ENCODE data around the gene BABAM2.

Gene BABAM2

GRCh38 chr2:27984153-27984552 lies 93.6 kb downstream of the BABAM2 start:
- TF ChIP-seq Cebpa-rat (IDR thresholded peaks at IDR 0.05) = no peak
- no peak overlapping the region for H3K27ac ChIP-seq

DNA sequence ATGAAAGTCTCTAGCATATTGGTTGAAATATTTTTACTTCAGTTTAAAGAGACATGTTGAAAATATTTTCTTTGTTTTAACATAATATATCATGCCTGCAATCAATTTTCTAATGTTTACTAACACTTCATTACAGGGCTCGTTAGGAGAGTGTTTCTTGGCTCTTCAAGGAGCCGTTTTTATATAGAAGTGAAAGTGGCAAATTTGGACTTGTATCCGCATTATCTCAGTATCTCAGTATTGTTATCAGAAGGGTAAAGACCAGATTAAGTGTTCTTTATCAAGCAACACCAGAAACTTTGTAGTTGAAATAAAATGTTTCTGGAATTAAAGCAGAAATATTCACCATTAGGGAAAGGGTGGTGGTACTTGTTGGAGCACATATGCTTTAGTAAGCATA lies 97.8 kb downstream of the BABAM2 start:
- no peaks in the 10 kb centered on the region for H3K4me1 ChIP-seq

More at GRCh38 chr2:27984153-27984552, 93.6 kb downstream of the BABAM2 start:
- Histone ChIP-seq H3K27me3 (no peaks in the 10 kb centered on the region), H3K9me3 (peaks cover 9% of the 10 kb centered on the region; the same call in 1 of the 2 replicates), H3K4me2 (no peak overlapping the region), H4K20me1 (no peaks in the 10 kb centered on the region; the same call in 1 of the 2 replicates), H3K36me3 (peaks cover 2% of the 10 kb centered on the region), H3K4me3 (no peak overlapping the region), H3K4me1 (0 out of 2 replicates have a peak, but pooled peaks cover 5% of the 10 kb centered on the region), H3K9ac (no peak overlapping the region)

GRCh38 chr2:27988718-27989117 lies 98.2 kb downstream of the BABAM2 start:
- H3K9me3 ChIP-seq = no peaks in the 10 kb centered on the region
- no peak overlapping the region for H3K27ac ChIP-seq
- H3K9ac ChIP-seq = no peak overlapping the region
- peaks cover 6% of the 10 kb centered on the region for H3K36me3 ChIP-seq
- no peaks in the 10 kb centered on the region for H3K4me1 ChIP-seq
- no peaks in the 10 kb centered on the region for H4K20me1 ChIP-seq
- no peak overlapping the region for H3K4me2 ChIP-seq
- TF ChIP-seq Cebpa-rat (IDR thresholded peaks at IDR 0.05) = no peak
- H3K4me3 ChIP-seq = no peak overlapping the region
- H3K27me3 ChIP-seq = no peaks in the 10 kb centered on the region

More for the DNA sequence above, 97.8 kb downstream of the BABAM2 start:
- 0 out of 2 replicates have a peak, but pooled peaks cover 2% of the 10 kb centered on the region for H3K9me3 ChIP-seq
- no peak overlapping the region for H3K9ac ChIP-seq
- no peak overlapping the region for H3K27ac ChIP-seq
- no peaks in the 10 kb centered on the region for H3K27me3 ChIP-seq
- no peak overlapping the region for H3K4me2 ChIP-seq
- no peak overlapping the region for H3K4me3 ChIP-seq
- H4K20me1 ChIP-seq = no peaks in the 10 kb centered on the region
- peaks cover 6% of the 10 kb centered on the region for H3K36me3 ChIP-seq
- TF ChIP-seq Cebpa-rat (IDR thresholded peaks at IDR 0.05) = no peak

- Histone ChIP-seq H3K4me3 (no peak overlapping the region), H3K27ac (no peak overlapping the region), H3K4me1 (no peaks in the 10 kb centered on the region), H3K9ac (no peak overlapping the region), H4K20me1 (no peaks in the 10 kb centered on the region), H3K36me3 (peaks cover 8% of the 10 kb centered on the region), H3K4me2 (no peak overlapping the region), H3K27me3 (no peaks in the 10 kb centered on the region), H3K9me3 (no peaks in the 10 kb centered on the region)
- TF ChIP-seq Cebpa-rat (IDR thresholded peaks at IDR 0.05) = no peak
Observed at GRCh38 chr2:27989149-27989548, 98.6 kb downstream of the BABAM2 start.

- no peak overlapping the region for H3K4me2 ChIP-seq
- peaks cover 4% of the 10 kb centered on the region for H3K9me3 ChIP-seq
- H3K27ac ChIP-seq = no peak overlapping the region
- H3K36me3 ChIP-seq = peaks cover 18% of the 10 kb centered on the region
- H3K4me3 ChIP-seq = no peak overlapping the region
- no peaks in the 10 kb centered on the region for H3K4me1 ChIP-seq
- no peaks in the 10 kb centered on the region for H4K20me1 ChIP-seq
- no peaks in the 10 kb centered on the region for H3K27me3 ChIP-seq
- TF ChIP-seq Cebpa-rat (IDR thresholded peaks at IDR 0.05) = no peak
- H3K9ac ChIP-seq = no peak overlapping the region
Observed at GRCh38 chr2:27990030-27990590, 99.6 kb downstream of the BABAM2 start.

DNA sequence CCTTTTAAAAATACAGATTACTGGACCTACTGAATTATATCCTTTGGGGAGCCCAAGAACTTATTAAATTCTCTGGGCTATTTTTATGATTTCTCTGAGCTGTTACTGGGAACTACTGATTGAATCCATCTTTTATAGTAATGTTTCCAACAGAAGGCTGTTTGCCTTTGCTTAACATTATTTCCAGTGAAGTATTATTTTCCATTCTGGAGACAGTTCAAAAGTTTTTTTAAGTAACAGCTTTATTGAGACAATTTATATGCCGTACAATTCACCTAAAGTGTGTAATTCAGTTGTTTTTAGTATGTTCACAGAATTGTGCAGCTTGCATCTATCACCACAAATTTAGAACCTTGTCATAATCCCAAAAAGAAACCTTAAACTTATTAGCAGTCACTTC lies 100.6 kb downstream of the BABAM2 start:
- Histone ChIP-seq H3K36me3 (peaks cover 24% of the 10 kb centered on the region), H3K27ac (no peak overlapping the region), H3K4me2 (no peak overlapping the region), H3K4me1 (no peaks in the 10 kb centered on the region), H4K20me1 (no peaks in the 10 kb centered on the region), H3K4me3 (no peak overlapping the region), H3K27me3 (no peaks in the 10 kb centered on the region), H3K9ac (no peak overlapping the region), H3K9me3 (peaks cover 9% of the 10 kb centered on the region)
- TF ChIP-seq Cebpa-rat (IDR thresholded peaks at IDR 0.05) = no peak

- TF ChIP-seq Cebpa-rat (IDR thresholded peaks at IDR 0.05) = no peak
- Histone ChIP-seq H3K27me3 (no peaks in the 10 kb centered on the region), H3K9me3 (peaks cover 9% of the 10 kb centered on the region), H3K4me3 (no peak overlapping the region), H4K20me1 (no peaks in the 10 kb centered on the region), H3K4me2 (no peak overlapping the region), H3K9ac (no peak overlapping the region), H3K36me3 (peaks cover 24% of the 10 kb centered on the region), H3K27ac (no peak overlapping the region), H3K4me1 (no peaks in the 10 kb centered on the region)
Observed at GRCh38 chr2:27992787-27993401, 102.4 kb downstream of the BABAM2 start.

DNA sequence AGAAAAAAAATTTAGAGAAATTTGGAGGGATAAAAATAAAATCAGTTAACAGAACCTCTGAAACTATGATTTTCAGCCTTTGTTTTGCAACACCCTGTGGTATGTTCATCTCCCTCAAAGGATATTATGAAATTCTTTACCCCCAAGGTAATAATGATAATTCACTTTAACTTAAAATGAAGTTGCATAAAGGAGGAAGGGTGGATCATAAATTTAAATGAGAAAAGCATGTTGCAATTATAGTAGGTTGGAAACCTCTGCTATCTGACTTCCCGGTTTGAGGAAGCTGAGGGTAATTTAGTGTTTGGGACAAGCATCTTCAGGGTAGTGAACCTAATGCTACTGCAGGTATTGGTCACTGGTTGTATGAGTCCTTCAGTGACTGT lies 102.9 kb downstream of the BABAM2 start:
- peaks cover 24% of the 10 kb centered on the region for H3K36me3 ChIP-seq
- TF ChIP-seq Cebpa-rat (IDR thresholded peaks at IDR 0.05) = no peak
- H3K27ac ChIP-seq = no peak overlapping the region
- H3K9me3 ChIP-seq = peaks cover 9% of the 10 kb centered on the region
- no peak overlapping the region for H3K4me2 ChIP-seq
- no peak overlapping the region for H3K9ac ChIP-seq
- H4K20me1 ChIP-seq = no peaks in the 10 kb centered on the region
- H3K4me3 ChIP-seq = no peak overlapping the region
- H3K27me3 ChIP-seq = no peaks in the 10 kb centered on the region
- no peaks in the 10 kb centered on the region for H3K4me1 ChIP-seq

DNA sequence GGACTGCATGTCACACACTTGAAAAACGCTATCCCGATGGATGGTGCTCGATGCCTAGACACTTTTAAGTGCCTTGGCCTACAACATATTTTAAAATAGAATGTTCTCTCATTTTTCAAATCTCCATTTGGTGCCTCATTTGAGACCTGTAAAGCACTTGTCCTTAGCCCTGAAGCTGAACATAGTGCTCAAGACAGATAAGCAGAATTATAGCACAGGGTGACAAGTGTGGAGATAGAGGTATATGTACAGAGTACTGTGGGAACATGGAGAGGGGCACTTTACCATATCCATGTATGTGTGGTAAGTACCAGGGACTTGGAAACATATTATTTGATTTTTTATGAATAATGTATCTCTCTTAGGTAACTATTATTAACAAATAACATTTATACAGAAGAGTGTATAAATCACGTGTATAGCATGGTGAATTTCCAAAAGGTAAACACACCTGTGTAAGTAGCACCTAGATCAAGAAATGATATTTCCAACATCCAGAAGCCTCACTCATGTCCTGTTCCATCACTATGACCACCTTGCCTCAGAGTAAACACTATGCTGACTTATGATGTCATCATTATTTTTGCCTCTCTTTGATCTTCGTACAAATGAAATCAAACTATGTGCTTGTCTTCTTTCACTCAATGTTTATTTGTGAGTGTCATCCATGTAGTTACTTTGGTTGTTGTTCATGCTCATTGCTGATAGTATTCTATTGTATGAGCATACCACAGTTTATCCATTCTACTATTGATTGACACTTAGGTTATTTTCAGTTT lies 103.6 kb downstream of the BABAM2 start:
- Histone ChIP-seq H3K36me3 (peaks cover 22% of the 10 kb centered on the region), H3K4me3 (no peak overlapping the region), H4K20me1 (no peaks in the 10 kb centered on the region), H3K9ac (no peak overlapping the region), H3K27ac (no peak overlapping the region), H3K4me1 (no peaks in the 10 kb centered on the region), H3K9me3 (peaks cover 9% of the 10 kb centered on the region), H3K27me3 (no peaks in the 10 kb centered on the region), H3K4me2 (no peak overlapping the region)
- no peak for TF ChIP-seq Cebpa-rat (IDR thresholded peaks at IDR 0.05)
